HUDEP-2 (cell line): Measurements from ENCODE around the gene PIGL.
"Not testable (repeated sequence)": the region's sequence is repeated elsewhere in the genome, so short reads cannot be mapped to it uniquely, and the experiment has no call there.

Experiments used
- DNase-seq, 76 experiments: peaks; one replicate each; lab custom pipeline; 2025; ENCODE audit not compliant: unreplicated experiment in 76 of 76; lab: John Stamatoyannopoulos, UW

The PIGL gene

DNA sequence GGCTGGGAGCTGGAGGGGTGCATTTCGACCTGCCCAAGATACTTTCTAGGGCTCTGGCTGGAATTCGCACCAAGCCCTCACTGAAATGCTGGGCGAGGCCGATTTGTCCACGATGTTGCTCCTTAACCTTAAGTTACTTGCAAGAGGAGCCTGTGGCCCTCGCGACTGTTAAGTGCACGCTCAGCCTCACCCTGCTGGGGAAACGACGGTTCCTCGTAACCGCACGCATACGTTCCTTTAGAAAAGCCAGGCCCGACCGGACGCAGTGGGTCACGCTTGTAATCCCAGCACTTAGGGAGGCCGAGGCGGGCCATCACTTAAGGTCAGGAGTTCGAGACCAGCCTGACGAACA, 1.1 kb upstream of the PIGL start:
- peak in 10 of 76 experiments; percentile 26 to 81 (median 50) for DNase-seq

DNA sequence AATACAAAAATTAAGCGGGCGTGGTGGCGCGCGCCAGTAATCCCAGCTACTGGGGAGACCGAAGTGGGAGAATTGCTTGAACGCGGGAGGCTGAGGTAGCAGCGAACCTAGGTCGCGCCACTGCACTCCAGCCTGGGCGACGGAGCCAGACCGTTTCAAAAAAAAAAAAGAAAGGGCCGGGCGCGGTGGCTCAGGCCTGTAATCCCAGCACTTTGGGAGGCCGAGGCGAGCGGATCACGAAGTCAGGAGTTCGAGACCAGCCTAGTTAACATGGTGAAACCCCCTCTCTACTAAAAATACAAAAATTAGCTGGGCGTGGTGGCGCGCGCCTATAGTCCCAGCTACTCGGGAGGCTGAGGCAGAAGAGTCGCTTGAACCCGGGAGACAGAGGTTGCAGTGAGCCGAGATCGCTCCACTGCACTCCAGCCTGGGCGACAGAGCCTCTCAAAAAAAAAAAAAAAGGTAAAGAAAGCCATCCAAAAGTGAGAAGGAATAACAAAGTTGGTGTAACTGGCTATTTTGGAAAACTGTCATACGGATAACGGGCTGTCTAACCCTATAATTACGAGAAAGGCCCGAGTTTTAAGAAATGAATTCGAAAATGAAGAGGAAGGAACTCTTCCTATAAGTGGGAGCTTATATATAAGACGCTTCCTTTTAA, 539 bp upstream of the PIGL start:
- not testable (repeated sequence) for DNase-seq

- DNase-seq: no peak
Measured at GRCh38 chr17:16222406-16222805, 5.4 kb downstream of the PIGL start.

GRCh38 chr17:16229912-16230561, 13.0 kb downstream of the PIGL start:
- DNase-seq: not testable (repeated sequence)

- no peak for DNase-seq
Measured at GRCh38 chr17:16232391-16232790, 15.4 kb downstream of the PIGL start.

GRCh38 chr17:16239931-16240330, 22.9 kb downstream of the PIGL start:
- DNase-seq: no peak

DNA sequence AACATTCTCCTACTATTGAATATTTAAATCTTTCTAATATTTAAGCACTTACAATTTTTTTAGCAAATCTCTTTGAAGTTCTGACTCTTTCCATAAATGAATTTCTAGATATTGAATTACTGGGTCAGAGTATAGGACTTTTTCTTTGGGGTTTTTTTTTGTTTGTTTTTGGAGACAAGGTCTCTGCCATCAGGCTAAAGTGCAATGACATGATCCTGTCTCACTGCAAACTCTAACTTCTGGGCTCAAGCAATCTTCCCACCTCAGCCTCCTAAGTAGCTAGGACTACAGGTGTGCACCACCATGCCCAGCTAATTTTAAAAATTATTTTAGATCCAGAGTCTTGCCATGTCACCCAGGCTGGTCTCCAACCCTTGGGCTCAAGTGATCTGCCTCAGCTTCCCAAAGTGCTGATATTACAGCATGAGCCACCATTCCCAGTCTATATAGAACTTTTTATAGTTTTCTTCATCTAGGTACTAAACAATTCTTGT, 24.9 kb downstream of the PIGL start:
- DNase-seq: no peak

DNA sequence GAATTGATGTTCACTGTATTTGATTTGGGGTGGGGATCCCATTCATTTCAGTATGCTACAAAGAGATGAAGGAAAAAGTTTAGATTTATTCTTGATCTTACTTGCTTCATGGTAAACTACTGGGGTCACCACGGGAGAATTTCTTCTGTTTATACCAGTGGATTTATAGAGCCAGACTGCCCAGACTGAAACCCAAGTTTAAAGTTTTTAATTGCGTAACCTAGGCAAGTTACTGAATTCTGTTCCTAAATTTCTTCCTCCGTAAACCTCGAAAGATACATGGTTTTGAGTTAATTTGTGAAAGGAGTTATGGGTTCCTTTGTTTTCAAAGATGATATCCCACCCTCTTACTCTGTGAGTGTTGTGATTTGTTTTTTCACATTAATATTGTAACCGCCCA, 26.4 kb downstream of the PIGL start:
- DNase-seq: no peak

GRCh38 chr17:16243801-16244567, 27.0 kb downstream of the PIGL start:
- peak in 4 of 76 experiments; percentile 4 to 19 (median 12) for DNase-seq

DNA sequence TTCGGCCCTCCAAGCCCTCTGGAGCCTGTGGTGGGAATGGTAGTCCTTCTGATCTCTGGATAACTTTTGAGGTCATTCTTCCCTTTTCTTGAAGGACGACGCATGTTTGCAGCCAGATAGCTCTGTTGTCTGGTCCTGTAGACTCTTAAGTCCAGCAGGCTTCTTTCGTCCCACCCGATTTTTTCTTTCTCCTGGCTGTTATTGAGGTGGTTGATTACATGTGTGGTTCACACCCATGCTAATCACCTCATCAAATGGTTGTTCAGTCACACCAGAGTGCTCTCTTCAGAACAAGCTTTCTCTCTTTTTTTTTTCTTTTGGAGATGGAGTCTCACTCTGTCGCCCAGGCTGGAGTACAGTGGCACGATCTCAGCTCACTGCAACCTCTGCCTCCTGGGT, 30.6 kb downstream of the PIGL start:
- DNase-seq: no peak

GRCh38 chr17:16250635-16251034, 33.6 kb downstream of the PIGL start:
- DNase-seq: no peak

GRCh38 chr17:16251043-16251442, 34.0 kb downstream of the PIGL start:
- no peak for DNase-seq

- DNase-seq: no peak
Measured at GRCh38 chr17:16251556-16251955, 34.5 kb downstream of the PIGL start.

GRCh38 chr17:16254773-16255400, 37.9 kb downstream of the PIGL start:
- DNase-seq: no peak

GRCh38 chr17:16255481-16255921, 38.5 kb downstream of the PIGL start:
- no peak for DNase-seq

GRCh38 chr17:16258901-16259300, 41.9 kb downstream of the PIGL start:
- no peak for DNase-seq

DNA sequence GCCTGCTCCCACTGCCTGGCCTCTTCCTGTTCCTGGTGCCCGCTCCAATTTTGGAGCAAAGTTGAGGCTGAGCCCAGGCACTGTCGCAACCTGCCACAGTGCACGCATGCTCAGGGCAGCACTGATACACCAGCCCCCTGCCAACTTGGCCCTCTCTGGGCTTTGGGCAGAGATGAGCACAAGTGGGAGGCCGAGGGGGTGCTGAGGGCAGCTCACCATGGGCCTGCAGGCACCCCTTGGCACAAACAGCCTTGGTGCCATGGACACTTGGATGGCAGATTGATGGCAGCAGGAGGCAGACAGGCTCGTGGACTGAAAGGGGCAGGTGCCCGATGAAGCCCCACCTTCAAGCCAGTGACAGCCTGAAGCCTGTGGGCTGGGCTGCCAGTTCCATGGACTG, 42.9 kb downstream of the PIGL start:
- no peak for DNase-seq

DNA sequence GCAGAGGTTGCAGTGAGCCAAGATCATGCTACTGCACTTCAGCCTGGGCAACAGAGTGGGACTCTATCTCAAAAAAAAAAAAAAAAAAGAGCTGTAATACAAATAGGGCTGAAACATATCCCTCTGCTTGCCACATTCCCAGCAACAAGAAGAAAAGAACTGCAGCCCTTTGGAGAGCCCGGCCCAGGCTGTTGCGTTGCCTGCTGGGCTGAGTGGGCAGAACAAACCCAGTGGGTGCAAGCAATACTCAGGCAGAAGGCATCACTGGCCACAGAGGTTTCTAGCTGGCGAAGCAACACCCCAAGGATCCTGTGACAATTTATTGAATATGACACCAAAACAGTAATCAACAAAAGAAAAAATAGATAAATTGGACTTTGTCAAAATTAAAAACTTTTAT, 44.0 kb downstream of the PIGL start:
- no peak for DNase-seq

DNA sequence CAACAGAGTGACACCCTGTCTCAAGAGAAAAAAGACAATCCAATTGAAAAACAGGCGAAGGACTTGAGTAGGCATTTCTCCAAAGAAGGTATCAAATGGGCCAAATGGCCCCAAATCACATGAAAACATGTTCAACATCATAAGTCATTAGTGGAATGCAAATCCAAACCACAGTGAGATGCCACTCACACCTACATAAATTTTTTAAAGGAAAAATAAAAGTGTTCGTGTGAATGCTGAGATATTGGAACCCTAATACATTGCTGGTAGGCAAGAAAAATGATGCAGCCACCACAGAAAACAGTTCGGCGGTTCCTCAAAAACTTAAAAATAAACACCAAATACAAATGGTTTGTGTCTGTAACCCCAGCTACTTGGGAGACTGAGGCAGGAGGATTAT, 45.2 kb downstream of the PIGL start:
- no peak for DNase-seq

GRCh38 chr17:16267174-16267573, 50.2 kb downstream of the PIGL start:
- DNase-seq: no peak

- no peak for DNase-seq
Measured at GRCh38 chr17:16269658-16270057, 52.6 kb downstream of the PIGL start.
